Measurements from ENCODE around the gene LRP6.
"Not testable (repeated sequence)": the region's sequence is repeated elsewhere in the genome, so short reads cannot be mapped to it uniquely, and the experiment has no call there.

Gene LRP6

GRCh38 chr12:12265035-12265434, 1.8 kb downstream of the LRP6 start:
- DNase-seq = no peak

- DNase-seq = no peak
Measured at GRCh38 chr12:12263909-12264308, 2.9 kb downstream of the LRP6 start.

- not testable (repeated sequence) for DNase-seq
Measured at GRCh38 chr12:12256291-12256757, 10.5 kb downstream of the LRP6 start.

GRCh38 chr12:12254553-12254952, 12.3 kb downstream of the LRP6 start:
- no peak for DNase-seq

- DNase-seq = peak; percentile 16
Measured at GRCh38 chr12:12249216-12250050, 17.4 kb downstream of the LRP6 start.

GRCh38 chr12:12247584-12247983, 19.3 kb downstream of the LRP6 start:
- DNase-seq = no peak

GRCh38 chr12:12244341-12244740, 22.5 kb downstream of the LRP6 start:
- DNase-seq = no peak

- DNase-seq = no peak
Measured at GRCh38 chr12:12240662-12241340, 26.0 kb downstream of the LRP6 start.

- DNase-seq = no peak
Measured at GRCh38 chr12:12239127-12239526, 27.7 kb downstream of the LRP6 start.

- DNase-seq = no peak
Measured at GRCh38 chr12:12238605-12239004, 28.2 kb downstream of the LRP6 start.

GRCh38 chr12:12236896-12237295, 29.9 kb downstream of the LRP6 start:
- DNase-seq = no peak

- no peak for DNase-seq
Measured at GRCh38 chr12:12230275-12230674, 36.6 kb downstream of the LRP6 start.

- DNase-seq = peak; percentile 20
Measured at GRCh38 chr12:12229556-12230092, 37.2 kb downstream of the LRP6 start.

- DNase-seq = no peak
Measured at GRCh38 chr12:12228402-12228801, 38.4 kb downstream of the LRP6 start.

GRCh38 chr12:12226187-12226586, 40.7 kb downstream of the LRP6 start:
- DNase-seq = no peak

GRCh38 chr12:12224240-12224940, 42.5 kb downstream of the LRP6 start:
- DNase-seq = peak; percentile 71

GRCh38 chr12:12221560-12221959, 45.3 kb downstream of the LRP6 start:
- no peak for DNase-seq

GRCh38 chr12:12219664-12220063, 47.2 kb downstream of the LRP6 start:
- DNase-seq = no peak

GRCh38 chr12:12217018-12217359, 49.9 kb downstream of the LRP6 start:
- DNase-seq = no peak

GRCh38 chr12:12216349-12217017, 50.4 kb downstream of the LRP6 start:
- DNase-seq = peak; percentile 64

GRCh38 chr12:12214635-12215131, 52.2 kb downstream of the LRP6 start:
- DNase-seq = peak; percentile 44

GRCh38 chr12:12214201-12214600, 52.6 kb downstream of the LRP6 start:
- DNase-seq = no peak

GRCh38 chr12:12212769-12213168, 54.1 kb downstream of the LRP6 start:
- DNase-seq = no peak

Measured in hematopoietic multipotent progenitor cell treated with erythropoietin and hydrocortisone succinate and interleukin-3 and kit ligand, for 4 days (in vitro differentiated cells).